ENCODE results near the gene TP53INP2. TPM values are rescaled to one million over a fixed set of nuclear protein-coding genes. Genes with fewer than 3 reads are reported as not detected.
"Not testable (repeated sequence)": the region's sequence is repeated elsewhere in the genome, so short reads cannot be mapped to it uniquely, and the experiment has no call there.

Gene TP53INP2, protein sequence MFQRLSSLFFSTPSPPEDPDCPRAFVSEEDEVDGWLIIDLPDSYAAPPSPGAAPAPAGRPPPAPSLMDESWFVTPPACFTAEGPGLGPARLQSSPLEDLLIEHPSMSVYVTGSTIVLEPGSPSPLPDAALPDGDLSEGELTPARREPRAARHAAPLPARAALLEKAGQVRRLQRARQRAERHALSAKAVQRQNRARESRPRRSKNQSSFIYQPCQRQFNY
- polyA plus RNA-seq (2013, experiment 1 of 2): 5.2 TPM
- 5.6 TPM for polyA plus RNA-seq (2013, experiment 2 of 2)

DNA sequence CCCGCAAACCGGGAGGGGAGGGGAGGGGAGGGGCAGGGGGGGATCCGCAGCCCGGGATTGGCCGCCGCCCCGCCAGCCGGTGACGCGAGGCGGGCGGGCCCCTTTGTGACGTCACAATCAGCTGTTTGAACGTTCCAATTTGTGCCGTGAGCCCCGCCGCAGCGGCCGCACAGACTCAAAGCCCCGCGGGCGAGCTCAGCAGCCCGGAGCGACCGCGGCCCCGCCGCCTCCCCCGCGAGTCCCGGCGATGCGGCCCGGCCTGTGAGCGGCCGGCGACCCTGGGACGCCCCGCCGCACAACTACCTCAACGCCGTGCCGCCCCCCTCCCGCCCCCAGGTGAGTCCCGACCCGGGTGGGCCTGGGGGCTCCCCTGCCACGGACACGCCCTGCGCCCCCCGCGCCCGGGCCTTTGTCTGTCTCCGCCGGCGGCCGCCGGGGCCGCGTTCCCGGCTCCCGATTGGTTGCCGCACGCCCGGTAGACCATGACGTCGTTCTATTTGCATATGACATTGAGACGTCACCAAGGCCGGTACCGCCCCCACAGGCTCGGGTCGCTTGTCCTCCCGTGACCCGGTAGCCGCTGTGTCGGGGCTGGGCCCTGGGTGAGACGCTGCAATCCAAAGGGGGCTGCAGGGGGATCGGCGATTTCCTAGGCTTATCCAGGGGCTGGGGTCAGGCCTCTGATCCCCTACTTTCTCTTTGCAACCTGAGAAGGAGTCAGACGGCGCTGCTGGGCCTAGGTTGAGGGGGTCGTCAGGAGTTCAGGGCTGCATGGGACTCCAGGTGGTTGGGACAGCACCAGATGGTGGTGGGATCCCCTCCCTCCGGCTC, at the start of gene TP53INP2:
TSS of gene TP53INP2 (plus strand) at position 168 of the 831 bp plus-strand sequence. CDS start 4,396 bp downstream, outside the sequence.
- peak within 1 kb of the TSS; percentile 92 for H3K9ac ChIP-seq (ENCODE audit: low read length)
- H2BK15ac ChIP-seq (replicated peaks; ENCODE audit: low read depth): no peak within 1 kb of the TSS
- DNase-seq: peak; percentile 95
- no peak within 1 kb of the TSS for H3K23ac ChIP-seq (ENCODE audit: low read length)
- peak within 1 kb of the TSS; percentile 92 for H3K4ac ChIP-seq (ENCODE audit: low read depth, low read length)
- H4K5ac ChIP-seq (ENCODE audit: low read length): no peak within 1 kb of the TSS
- no peaks in the 10 kb centered on the region for H3K36me3 ChIP-seq (ENCODE audit: control insufficient read depth, insufficient read depth, low read length)
- H3K27ac ChIP-seq (ENCODE audit: low read depth, low read length): peak within 1 kb of the TSS; percentile 88
- peak within 1 kb of the TSS; percentile 92 for H2BK120ac ChIP-seq (ENCODE audit: low read depth, low read length)
- peak within 1 kb of the TSS; percentile 83 for H4K8ac ChIP-seq (ENCODE audit: low read depth, low read length)
- peak within 1 kb of the TSS; percentile 97 for H3K18ac ChIP-seq (ENCODE audit: low read length)
- no CpG with 5 or more reads among the region's 82 CpGs for WGBS (ENCODE audit: extremely low coverage, insufficient coverage, low lambda C conversion rate)
- no peaks in the 10 kb centered on the region for H3K27me3 ChIP-seq (ENCODE audit: insufficient read depth, low read length, poor library complexity)
- H3K4me1 ChIP-seq (ENCODE audit: control insufficient read depth, low read depth, low read length): no peaks in the 10 kb centered on the region
- no peaks in the 10 kb centered on the region for H3K79me2 ChIP-seq (ENCODE audit: control insufficient read depth, insufficient read depth, low read length)
- peak within 1 kb of the TSS; percentile 96 for H3K56ac ChIP-seq (ENCODE audit: low read length)
- no peak within 1 kb of the TSS for H2AK5ac ChIP-seq (ENCODE audit: low read length)
- H3K79me1 ChIP-seq (ENCODE audit: low read length): no peaks in the 10 kb centered on the region
- H3K4me3 ChIP-seq (ENCODE audit: low read length): peak within 1 kb of the TSS; percentile 80
- no peak within 1 kb of the TSS for H2BK5ac ChIP-seq (ENCODE audit: low read length)
- peak within 1 kb of the TSS; percentile 100 for H3K4me2 ChIP-seq (ENCODE audit: low read length)

DNA sequence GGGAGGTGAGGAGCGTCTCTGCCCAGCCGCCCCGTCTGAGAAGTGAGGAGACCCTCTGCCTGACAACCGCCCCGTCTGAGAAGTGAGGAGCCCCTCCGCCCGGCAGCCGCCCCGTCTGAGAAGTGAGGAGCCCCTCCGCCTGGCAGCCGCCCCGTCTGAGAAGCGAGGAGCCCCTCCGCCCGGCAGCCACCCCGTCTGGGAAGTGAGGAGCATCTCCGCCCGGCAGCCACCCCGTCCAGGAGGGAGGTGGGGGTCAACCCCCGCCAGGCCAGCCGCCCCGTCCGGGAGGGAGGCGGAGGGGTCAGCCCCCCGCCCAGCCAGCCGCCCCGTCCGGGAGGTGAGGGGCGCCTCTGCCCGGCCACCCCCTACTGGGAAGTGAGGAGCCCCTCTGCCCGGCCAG, 45.5 kb upstream of the TP53INP2 start:
- H3K4ac ChIP-seq (ENCODE audit: low read depth, low read length); H3K79me1 ChIP-seq (ENCODE audit: low read length); H3K4me1 ChIP-seq (ENCODE audit: control insufficient read depth, low read depth, low read length); H3K4me2 ChIP-seq (ENCODE audit: low read length); H3K56ac ChIP-seq (ENCODE audit: low read length); H2BK15ac ChIP-seq (replicated peaks; ENCODE audit: low read depth); H2BK5ac ChIP-seq (ENCODE audit: low read length); H3K79me2 ChIP-seq (ENCODE audit: control insufficient read depth, insufficient read depth, low read length); H3K4me3 ChIP-seq (ENCODE audit: low read length); H3K27ac ChIP-seq (ENCODE audit: low read depth, low read length); H3K27me3 ChIP-seq (ENCODE audit: insufficient read depth, low read length, poor library complexity); DNase-seq; H3K18ac ChIP-seq (ENCODE audit: low read length); H3K23ac ChIP-seq (ENCODE audit: low read length); H3K9ac ChIP-seq (ENCODE audit: low read length); H4K8ac ChIP-seq (ENCODE audit: low read depth, low read length); H3K36me3 ChIP-seq (ENCODE audit: control insufficient read depth, insufficient read depth, low read length); H2AK5ac ChIP-seq (ENCODE audit: low read length); H4K5ac ChIP-seq (ENCODE audit: low read length); H2BK120ac ChIP-seq (ENCODE audit: low read depth, low read length): not testable (repeated sequence)
- no CpG with 5 or more reads among the region's 31 CpGs for WGBS (ENCODE audit: extremely low coverage, insufficient coverage, low lambda C conversion rate)

DNA sequence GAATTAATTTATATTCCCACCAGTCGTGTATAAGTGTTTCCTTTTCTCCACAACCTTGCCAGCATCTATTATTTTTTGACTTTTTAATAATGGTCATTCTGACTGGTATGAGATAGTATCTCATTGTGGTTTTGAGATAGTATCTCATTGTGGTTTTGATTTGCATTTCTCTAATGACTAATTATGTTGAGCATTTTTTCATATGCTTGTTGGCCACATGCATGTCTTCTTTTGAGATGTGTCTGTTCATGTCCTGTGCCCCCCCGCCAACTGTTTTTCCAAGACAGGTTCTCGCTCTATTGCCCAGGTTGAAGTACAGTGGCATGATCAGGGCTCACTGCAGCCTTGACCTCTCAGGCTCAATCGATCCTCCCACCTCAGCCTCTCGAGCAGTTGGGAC, 42.3 kb upstream of the TP53INP2 start:
- H3K27ac ChIP-seq (ENCODE audit: low read depth, low read length); H3K36me3 ChIP-seq (ENCODE audit: control insufficient read depth, insufficient read depth, low read length); H2BK5ac ChIP-seq (ENCODE audit: low read length); H4K5ac ChIP-seq (ENCODE audit: low read length); H3K4me1 ChIP-seq (ENCODE audit: control insufficient read depth, low read depth, low read length); H2BK120ac ChIP-seq (ENCODE audit: low read depth, low read length); H4K8ac ChIP-seq (ENCODE audit: low read depth, low read length); H3K4me2 ChIP-seq (ENCODE audit: low read length); H2BK15ac ChIP-seq (replicated peaks; ENCODE audit: low read depth); H3K18ac ChIP-seq (ENCODE audit: low read length); H3K56ac ChIP-seq (ENCODE audit: low read length); H3K23ac ChIP-seq (ENCODE audit: low read length); H3K79me1 ChIP-seq (ENCODE audit: low read length); H3K79me2 ChIP-seq (ENCODE audit: control insufficient read depth, insufficient read depth, low read length); H2AK5ac ChIP-seq (ENCODE audit: low read length); DNase-seq; H3K27me3 ChIP-seq (ENCODE audit: insufficient read depth, low read length, poor library complexity); H3K9ac ChIP-seq (ENCODE audit: low read length); H3K4ac ChIP-seq (ENCODE audit: low read depth, low read length); H3K4me3 ChIP-seq (ENCODE audit: low read length): not testable (repeated sequence)
- WGBS (ENCODE audit: extremely low coverage, insufficient coverage, low lambda C conversion rate): no CpG with 5 or more reads among the region's 5 CpGs

DNA sequence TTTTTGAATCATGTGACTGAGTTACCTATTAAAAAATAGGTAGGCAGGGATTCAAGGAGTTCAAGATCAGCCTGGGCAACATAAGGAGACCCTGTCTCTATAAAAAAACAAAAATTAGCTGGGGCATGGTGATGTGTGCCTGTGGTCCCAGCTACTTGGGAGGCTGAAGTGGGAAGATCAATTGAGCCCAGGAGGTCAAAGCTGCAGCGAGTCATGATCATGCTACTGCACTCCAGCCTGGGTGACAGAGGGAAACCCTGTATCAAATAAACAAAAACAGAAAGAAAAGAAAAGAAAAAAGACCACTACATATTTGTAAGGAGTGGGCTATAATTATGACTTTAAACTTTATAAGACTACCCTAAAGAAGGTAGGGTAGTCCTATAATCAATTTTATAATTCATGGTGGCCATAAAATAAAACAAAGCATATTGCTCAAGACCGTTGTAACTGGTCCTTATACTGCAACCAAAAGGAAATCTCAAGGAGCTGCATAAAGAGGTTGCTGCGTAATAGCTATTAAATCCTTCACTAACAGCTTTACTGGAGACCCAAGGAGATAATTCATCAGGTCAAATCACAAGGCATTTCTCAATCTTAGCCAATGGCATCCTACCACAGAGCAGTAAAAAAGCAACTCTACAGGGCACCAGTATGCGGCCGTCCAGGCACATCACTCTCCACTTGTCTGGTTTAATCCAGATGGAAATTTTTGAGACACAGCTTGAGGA, 40.8 kb upstream of the TP53INP2 start:
- Histone ChIP-seq H3K27me3 (ENCODE audit: insufficient read depth, low read length, poor library complexity) (no peaks in the 10 kb centered on the region), H4K5ac (ENCODE audit: low read length) (no peak overlapping the region), H3K4ac (ENCODE audit: low read depth, low read length) (no peak overlapping the region), H2BK120ac (ENCODE audit: low read depth, low read length) (no peak overlapping the region), H3K4me3 (ENCODE audit: low read length) (no peak overlapping the region), H3K4me2 (ENCODE audit: low read length) (no peak overlapping the region), H3K27ac (ENCODE audit: low read depth, low read length) (no peak overlapping the region), H3K36me3 (ENCODE audit: control insufficient read depth, insufficient read depth, low read length) (no peaks in the 10 kb centered on the region), H3K18ac (ENCODE audit: low read length) (no peak overlapping the region), H3K4me1 (ENCODE audit: control insufficient read depth, low read depth, low read length) (no peaks in the 10 kb centered on the region), H2BK5ac (ENCODE audit: low read length) (no peak overlapping the region), H3K56ac (ENCODE audit: low read length) (no peak overlapping the region), H2BK15ac (replicated peaks; ENCODE audit: low read depth) (no peak overlapping the region), H2AK5ac (ENCODE audit: low read length) (no peak overlapping the region), H4K8ac (ENCODE audit: low read depth, low read length) (no peak overlapping the region), H3K79me2 (ENCODE audit: control insufficient read depth, insufficient read depth, low read length) (no peaks in the 10 kb centered on the region), H3K9ac (ENCODE audit: low read length) (no peak overlapping the region), H3K23ac (ENCODE audit: low read length) (no peak overlapping the region), H3K79me1 (ENCODE audit: low read length) (no peaks in the 10 kb centered on the region)
- no peak for DNase-seq
- no CpG with 5 or more reads among the region's 5 CpGs for WGBS (ENCODE audit: extremely low coverage, insufficient coverage, low lambda C conversion rate)

DNA sequence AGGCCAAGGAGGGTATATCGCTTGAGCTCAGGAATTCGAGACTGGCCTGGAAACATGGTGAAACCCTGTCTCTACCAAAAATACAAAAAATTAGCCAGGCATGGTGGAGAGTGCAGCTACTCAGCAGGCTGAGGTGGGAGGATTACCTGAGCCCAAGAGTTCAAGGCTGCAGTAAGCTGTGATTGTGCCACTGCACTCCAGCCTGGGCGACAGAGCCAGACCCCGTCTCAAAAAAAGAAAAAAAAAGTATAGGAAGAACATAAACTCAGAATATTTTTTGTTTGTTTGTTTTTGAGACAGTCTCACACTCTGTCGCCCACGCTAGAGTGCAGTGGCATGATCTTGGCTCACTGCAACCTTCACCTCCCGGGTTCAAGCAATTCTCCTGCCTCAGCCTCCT, 39.4 kb upstream of the TP53INP2 start:
- not testable (repeated sequence) for H3K18ac ChIP-seq (ENCODE audit: low read length); H3K56ac ChIP-seq (ENCODE audit: low read length); H3K4me1 ChIP-seq (ENCODE audit: control insufficient read depth, low read depth, low read length); H4K5ac ChIP-seq (ENCODE audit: low read length); H2BK120ac ChIP-seq (ENCODE audit: low read depth, low read length); H2BK15ac ChIP-seq (replicated peaks; ENCODE audit: low read depth); H3K4ac ChIP-seq (ENCODE audit: low read depth, low read length); H3K4me2 ChIP-seq (ENCODE audit: low read length); DNase-seq; H3K27me3 ChIP-seq (ENCODE audit: insufficient read depth, low read length, poor library complexity); H4K8ac ChIP-seq (ENCODE audit: low read depth, low read length); H3K79me2 ChIP-seq (ENCODE audit: control insufficient read depth, insufficient read depth, low read length); H2AK5ac ChIP-seq (ENCODE audit: low read length); H3K23ac ChIP-seq (ENCODE audit: low read length); H3K4me3 ChIP-seq (ENCODE audit: low read length); H3K9ac ChIP-seq (ENCODE audit: low read length); H2BK5ac ChIP-seq (ENCODE audit: low read length); H3K79me1 ChIP-seq (ENCODE audit: low read length); H3K27ac ChIP-seq (ENCODE audit: low read depth, low read length); H3K36me3 ChIP-seq (ENCODE audit: control insufficient read depth, insufficient read depth, low read length)
- WGBS (ENCODE audit: extremely low coverage, insufficient coverage, low lambda C conversion rate): no CpG with 5 or more reads among the region's 7 CpGs
